Measurements from ENCODE around the gene MRFAP1.

The MRFAP1 gene

GRCh38 chr4:6658597-6659075 is 18.2 kb downstream of the MRFAP1 start:
- Histone ChIP-seq H3K4me3 (peak overlapping the region; percentile 72), H3K27ac (peak overlapping the region; percentile 78 to 81)
- peak; percentile 77 for DNase-seq (ENCODE audit: low spot score)
- TF ChIP-seq CTCF (IDR thresholded peaks at IDR 0.05), result no peak

GRCh38 chr4:6659897-6660296 is 19.4 kb downstream of the MRFAP1 start:
- no peak for DNase-seq (ENCODE audit: low spot score)
- no peak for TF ChIP-seq CTCF (IDR thresholded peaks at IDR 0.05)
- H3K27ac ChIP-seq, result no peak overlapping the region
- no peak overlapping the region for H3K4me3 ChIP-seq

GRCh38 chr4:6660430-6660829 is 19.9 kb downstream of the MRFAP1 start:
- no peak for DNase-seq (ENCODE audit: low spot score)
- Histone ChIP-seq H3K4me3 (no peak overlapping the region), H3K27ac (no peak overlapping the region)
- no peak for TF ChIP-seq CTCF (IDR thresholded peaks at IDR 0.05)

- no peak for DNase-seq (ENCODE audit: low spot score)
- Histone ChIP-seq H3K4me3 (no peak overlapping the region), H3K27ac (no peak overlapping the region)
- no peak for TF ChIP-seq CTCF (IDR thresholded peaks at IDR 0.05)
These were observed 22.1 kb downstream of the MRFAP1 start for GRCh38 chr4:6662591-6662990.

GRCh38 chr4:6663596-6664393 is 23.3 kb downstream of the MRFAP1 start:
- no peak for TF ChIP-seq CTCF (IDR thresholded peaks at IDR 0.05)

GRCh38 chr4:6665320-6665654 is 24.8 kb downstream of the MRFAP1 start:
- Histone ChIP-seq H3K27ac (no peak overlapping the region), H3K4me3 (no peak overlapping the region)
- DNase-seq (ENCODE audit: low spot score), result no peak
- no peak for TF ChIP-seq CTCF (IDR thresholded peaks at IDR 0.05)

More at GRCh38 chr4:6663596-6664393, 23.3 kb downstream of the MRFAP1 start:
- DNase-seq (ENCODE audit: low spot score), result no peak
- Histone ChIP-seq H3K27ac (peak overlapping the region in 1 of 2 donors; percentile 21), H3K4me3 (peak overlapping the region; percentile 71)

- Histone ChIP-seq H3K27ac (no peak overlapping the region), H3K4me3 (no peak overlapping the region)
- DNase-seq (ENCODE audit: low spot score), result no peak
- TF ChIP-seq CTCF (IDR thresholded peaks at IDR 0.05), result no peak
These were observed 27.9 kb downstream of the MRFAP1 start for GRCh38 chr4:6668391-6668790.

Measured in coronary artery (tissue), 2 donors.